Ishikawa (cell line): ENCODE measurements around the gene ARFGEF3.

Experiments used
- CREB1 ChIP-seq: IDR thresholded peaks from 2 replicates; pipeline ENCODE4 v1.6.1; 2012; ENCODE audit warnings: low read depth
- EGR1 ChIP-seq: IDR thresholded peaks from 2 replicates; pipeline ENCODE4 v1.6.1; 2012
- RAD21 ChIP-seq: IDR thresholded peaks from 2 replicates; pipeline ENCODE4 v1.6.1; 2012; ENCODE audit warnings: low read depth

GRCh38 chr6:138161088-138161337, 726 bp upstream of the ARFGEF3 start:
- TF ChIP-seq RAD21: no peak
- TF ChIP-seq CREB1: no peak
- TF ChIP-seq EGR1: no peak
